GM08714 (cell line): ENCODE measurements around the gene LDB2.
"Not testable (repeated sequence)": the region's sequence is repeated elsewhere in the genome, so short reads cannot be mapped to it uniquely, and the experiment has no call there.

Experiments
- H3K4me3 ChIP-seq: fragments of 200-500 bp; sonication (Bioruptor generic); 2 replicates; pipeline ENCODE4 v1.5.1; 2014; ENCODE audit warnings: mild to moderate bottlenecking, low read length, inconsistent platforms
- ZNF274 ChIP-seq: IDR thresholded peaks from 2 replicates; pipeline ENCODE4 v1.6.1; 2012; ENCODE audit warnings: mild to moderate bottlenecking, low read depth, low read length

LDB2 gene

GRCh38 chr4:16659694-16660093 lies 238.8 kb downstream of the LDB2 start:
- TF ChIP-seq ZNF274 = no peak
- no peak overlapping the region for H3K4me3 ChIP-seq

GRCh38 chr4:16659079-16659478 lies 239.4 kb downstream of the LDB2 start:
- no peak for TF ChIP-seq ZNF274
- H3K4me3 ChIP-seq = no peak overlapping the region

GRCh38 chr4:16658183-16658582 lies 240.3 kb downstream of the LDB2 start:
- no peak for TF ChIP-seq ZNF274
- no peak overlapping the region for H3K4me3 ChIP-seq

- no peak overlapping the region for H3K4me3 ChIP-seq
- TF ChIP-seq ZNF274 = no peak
Measured at GRCh38 chr4:16655111-16655510, 243.3 kb downstream of the LDB2 start.

GRCh38 chr4:16652732-16653305 lies 245.6 kb downstream of the LDB2 start:
- H3K4me3 ChIP-seq = no peak overlapping the region
- TF ChIP-seq ZNF274 = no peak

GRCh38 chr4:16646459-16646858 lies 252.0 kb downstream of the LDB2 start:
- no peak overlapping the region for H3K4me3 ChIP-seq
- no peak for TF ChIP-seq ZNF274

GRCh38 chr4:16643893-16644292 lies 254.6 kb downstream of the LDB2 start:
- no peak for TF ChIP-seq ZNF274
- no peak overlapping the region for H3K4me3 ChIP-seq

- TF ChIP-seq ZNF274 = no peak
- H3K4me3 ChIP-seq = no peak overlapping the region
Measured at GRCh38 chr4:16642897-16643296, 255.5 kb downstream of the LDB2 start.

- no peak overlapping the region for H3K4me3 ChIP-seq
- no peak for TF ChIP-seq ZNF274
Measured at GRCh38 chr4:16641971-16642370, 256.5 kb downstream of the LDB2 start.

- no peak overlapping the region for H3K4me3 ChIP-seq
- no peak for TF ChIP-seq ZNF274
Measured at GRCh38 chr4:16636912-16637630, 261.4 kb downstream of the LDB2 start.

- no peak overlapping the region for H3K4me3 ChIP-seq
- TF ChIP-seq ZNF274 = no peak
Measured at GRCh38 chr4:16636304-16636703, 262.1 kb downstream of the LDB2 start.

- not testable (repeated sequence) for H3K4me3 ChIP-seq
Measured at GRCh38 chr4:16629274-16629673, 269.2 kb downstream of the LDB2 start.

GRCh38 chr4:16628835-16629234 lies 269.6 kb downstream of the LDB2 start:
- H3K4me3 ChIP-seq = not testable (repeated sequence)

GRCh38 chr4:16627999-16628398 lies 270.4 kb downstream of the LDB2 start:
- no peak overlapping the region for H3K4me3 ChIP-seq
- no peak for TF ChIP-seq ZNF274

GRCh38 chr4:16626945-16627344 lies 271.5 kb downstream of the LDB2 start:
- TF ChIP-seq ZNF274 = no peak
- no peak overlapping the region for H3K4me3 ChIP-seq

GRCh38 chr4:16622826-16623225 lies 275.6 kb downstream of the LDB2 start:
- H3K4me3 ChIP-seq = no peak overlapping the region
- TF ChIP-seq ZNF274 = no peak
